ENCODE measurements around the gene HMGN4. TPM values are rescaled to one million over a fixed set of nuclear protein-coding genes. Genes with fewer than 3 reads are reported as not detected.

The HMGN4 gene
- polyA plus RNA-seq, 1 donor from 2014 or later, result 125 TPM

- TF ChIP-seq POLR2AphosphoS5 (IDR thresholded peaks at IDR 0.05), result no peak
- no peak for TF ChIP-seq SMC3 (conservative IDR thresholded peaks at IDR 0.05; ENCODE audit: poor library complexity)
- no peak for TF ChIP-seq EZH2 (IDR thresholded peaks at IDR 0.05; ENCODE audit: borderline replicate concordance, insufficient read depth, low read length, poor library complexity, severe bottlenecking)
- no peak for TF ChIP-seq CTCF (IDR thresholded peaks at IDR 0.05; ENCODE audit: poor library complexity, severe bottlenecking)
- TF ChIP-seq EP300 (conservative IDR thresholded peaks at IDR 0.05; ENCODE audit: poor library complexity, severe bottlenecking), result no peak
- no peak for TF ChIP-seq MXI1 (conservative IDR thresholded peaks at IDR 0.05; ENCODE audit: poor library complexity, severe bottlenecking)
- TF ChIP-seq REST (IDR thresholded peaks at IDR 0.05; ENCODE audit: borderline replicate concordance), result no peak
- no peak for TF ChIP-seq RAD21 (conservative IDR thresholded peaks at IDR 0.05)
- TF ChIP-seq TAF1 (IDR thresholded peaks at IDR 0.05; ENCODE audit: low read depth), result no peak
- no peak overlapping the region for H3K4me2 ChIP-seq (ENCODE audit: low read length)
- H3K79me2 ChIP-seq (replicated peaks; ENCODE audit: insufficient read depth, low read length), result peaks cover 12% of the 10 kb centered on the region
Observed at GRCh38 chr6:26541579-26541978, 3.4 kb downstream of the HMGN4 start.

GRCh38 chr6:26543953-26544352, 5.8 kb downstream of the HMGN4 start:
- H3K4me2 ChIP-seq (ENCODE audit: low read length), result no peak overlapping the region
- no peaks in the 10 kb centered on the region for H3K27me3 ChIP-seq (ENCODE audit: insufficient read depth, low read depth, low read length)
- H3K79me2 ChIP-seq (replicated peaks; ENCODE audit: insufficient read depth, low read length), result peaks cover 12% of the 10 kb centered on the region
- no peaks in the 10 kb centered on the region for H3K9me2 ChIP-seq (ENCODE audit: insufficient read depth, low read length)
- H3K9me3 ChIP-seq (ENCODE audit: low read length), result no peaks in the 10 kb centered on the region
- H3K4me3 ChIP-seq (ENCODE audit: low read length), result no peak overlapping the region
- H4K20me1 ChIP-seq (ENCODE audit: insufficient read depth), result no peaks in the 10 kb centered on the region
- peaks cover 9% of the 10 kb centered on the region for H3K36me3 ChIP-seq (ENCODE audit: insufficient read depth, low read length)
- no peaks in the 10 kb centered on the region for H3F3A ChIP-seq (ENCODE audit: insufficient read depth, low read length, poor library complexity, severe bottlenecking)
- TF ChIP-seq MXI1 (conservative IDR thresholded peaks at IDR 0.05; ENCODE audit: poor library complexity, severe bottlenecking) (no peak), RAD21 (conservative IDR thresholded peaks at IDR 0.05) (no peak), REST (IDR thresholded peaks at IDR 0.05; ENCODE audit: borderline replicate concordance) (no peak), CTCF (IDR thresholded peaks at IDR 0.05; ENCODE audit: poor library complexity, severe bottlenecking) (no peak), SMC3 (conservative IDR thresholded peaks at IDR 0.05; ENCODE audit: poor library complexity) (no peak), POLR2AphosphoS5 (IDR thresholded peaks at IDR 0.05) (no peak), TAF1 (IDR thresholded peaks at IDR 0.05; ENCODE audit: low read depth) (no peak), EZH2 (IDR thresholded peaks at IDR 0.05; ENCODE audit: borderline replicate concordance, insufficient read depth, low read length, poor library complexity, severe bottlenecking) (no peak), EP300 (conservative IDR thresholded peaks at IDR 0.05; ENCODE audit: poor library complexity, severe bottlenecking) (no peak)
- no peak overlapping the region for H3K27ac ChIP-seq (ENCODE audit: low read length)
- H2AFZ ChIP-seq (ENCODE audit: low read depth, low read length), result no peak overlapping the region
- no peak overlapping the region for H3K9ac ChIP-seq (ENCODE audit: low read length)

More at GRCh38 chr6:26541579-26541978, 3.4 kb downstream of the HMGN4 start:
- H3K4me3 ChIP-seq (ENCODE audit: low read length), result no peak overlapping the region
- no peaks in the 10 kb centered on the region for H3K9me2 ChIP-seq (ENCODE audit: insufficient read depth, low read length)
- no peak overlapping the region for H2AFZ ChIP-seq (ENCODE audit: low read depth, low read length)
- H3K36me3 ChIP-seq (ENCODE audit: insufficient read depth, low read length), result peaks cover 9% of the 10 kb centered on the region
- H3K27me3 ChIP-seq (ENCODE audit: insufficient read depth, low read depth, low read length), result no peaks in the 10 kb centered on the region
- H3F3A ChIP-seq (ENCODE audit: insufficient read depth, low read length, poor library complexity, severe bottlenecking), result peaks cover 7% of the 10 kb centered on the region
- H3K9me3 ChIP-seq (ENCODE audit: low read length), result no peaks in the 10 kb centered on the region
- no peak overlapping the region for H3K27ac ChIP-seq (ENCODE audit: low read length)
- no peak overlapping the region for H3K9ac ChIP-seq (ENCODE audit: low read length)
- no peaks in the 10 kb centered on the region for H4K20me1 ChIP-seq (ENCODE audit: insufficient read depth)

All from neural cell (in vitro differentiated cells).